HG02870 (cell line): Measurements from ENCODE around the gene THUMPD2.
A peak's percentile ranks its signal among the peaks of the same experiment; 100 is the strongest.
"Not testable (repeated sequence)": the region's sequence is repeated elsewhere in the genome, so short reads cannot be mapped to it uniquely, and the experiment has no call there.

Source experiments
- ATAC-seq: cut with Tn5 transposase; IDR thresholded peaks from one replicate; pipeline ENCODE4 v1.9.1; 2021; ENCODE audit warnings: mild to moderate bottlenecking, moderate library complexity; ENCODE audit not compliant: unreplicated experiment

Gene THUMPD2, protein sequence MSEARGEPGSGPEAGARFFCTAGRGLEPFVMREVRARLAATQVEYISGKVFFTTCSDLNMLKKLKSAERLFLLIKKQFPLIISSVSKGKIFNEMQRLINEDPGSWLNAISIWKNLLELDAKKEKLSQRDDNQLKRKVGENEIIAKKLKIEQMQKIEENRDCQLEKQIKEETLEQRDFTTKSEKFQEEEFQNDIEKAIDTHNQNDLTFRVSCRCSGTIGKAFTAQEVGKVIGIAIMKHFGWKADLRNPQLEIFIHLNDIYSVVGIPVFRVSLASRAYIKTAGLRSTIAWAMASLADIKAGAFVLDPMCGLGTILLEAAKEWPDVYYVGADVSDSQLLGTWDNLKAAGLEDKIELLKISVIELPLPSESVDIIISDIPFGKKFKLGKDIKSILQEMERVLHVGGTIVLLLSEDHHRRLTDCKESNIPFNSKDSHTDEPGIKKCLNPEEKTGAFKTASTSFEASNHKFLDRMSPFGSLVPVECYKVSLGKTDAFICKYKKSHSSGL

DNA sequence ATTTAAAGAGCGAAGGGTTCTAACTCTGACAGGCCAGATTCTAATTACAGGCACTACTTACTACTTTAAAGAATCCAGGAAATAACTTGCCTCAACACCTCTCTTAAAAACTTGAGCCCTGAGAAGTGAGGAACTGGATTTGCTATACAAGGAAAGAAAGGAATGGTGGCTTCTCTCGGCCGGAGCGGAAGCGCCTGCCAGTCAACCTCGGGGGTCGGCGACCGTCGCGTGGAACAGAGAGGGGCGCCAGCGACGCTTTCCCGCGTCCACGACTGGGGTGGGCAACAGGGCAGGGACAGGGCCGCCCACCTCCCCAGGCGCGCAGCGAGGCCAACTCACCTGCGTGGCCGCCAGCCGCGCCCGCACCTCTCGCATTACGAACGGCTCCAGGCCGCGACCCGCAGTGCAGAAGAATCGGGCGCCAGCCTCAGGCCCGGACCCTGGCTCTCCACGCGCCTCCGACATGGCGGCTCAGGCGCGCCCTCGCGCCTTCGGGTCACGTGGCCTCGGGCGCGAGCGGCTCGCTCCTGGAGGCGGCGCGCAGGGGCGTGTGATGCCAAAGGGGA lies at the start of gene THUMPD2:
TSS of gene THUMPD2 (minus strand) at position 484 of the 566 bp plus-strand sequence. CDS start at position 465, 19 bp downstream.
- peak; percentile 79 for ATAC-seq

DNA sequence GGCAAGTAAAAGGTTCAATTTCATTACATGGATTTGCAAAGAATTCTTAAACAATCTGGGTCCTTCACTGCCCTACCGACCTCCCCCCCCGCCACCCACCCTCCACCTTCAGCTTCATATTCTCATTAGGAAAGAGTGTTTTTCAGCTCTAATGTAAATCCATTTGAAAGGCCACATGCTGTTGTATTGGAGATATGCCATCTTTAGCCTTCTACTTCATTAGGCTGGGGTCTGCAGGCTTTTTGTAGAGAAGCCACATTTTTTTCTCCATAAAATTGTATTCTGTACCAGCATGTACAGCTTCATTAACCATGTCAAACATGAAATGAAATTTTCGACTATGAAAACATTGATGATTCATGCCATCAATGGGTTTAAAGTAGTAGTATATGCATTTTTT lies 42.8 kb upstream of the THUMPD2 start:
- ATAC-seq, result no peak

DNA sequence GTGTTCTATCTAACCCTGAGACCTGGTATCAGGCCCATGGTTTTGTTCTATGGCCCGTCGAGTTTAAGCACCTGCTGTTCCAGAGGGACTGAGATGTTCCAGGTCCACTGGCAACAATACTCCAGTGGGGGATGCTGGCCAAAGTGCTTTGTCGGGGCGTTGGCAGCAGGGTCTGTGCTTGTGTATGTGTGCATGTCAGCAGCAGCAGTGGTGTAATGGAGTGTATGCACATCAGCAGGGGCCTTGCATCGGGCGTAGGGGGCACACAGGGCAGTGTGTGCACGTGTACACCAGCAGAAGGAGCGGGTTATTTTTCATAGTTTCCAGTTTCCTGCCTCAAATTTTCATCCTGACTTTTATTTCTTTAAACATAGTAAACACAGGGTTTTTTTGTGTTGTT lies 37.8 kb upstream of the THUMPD2 start:
- no peak for ATAC-seq

DNA sequence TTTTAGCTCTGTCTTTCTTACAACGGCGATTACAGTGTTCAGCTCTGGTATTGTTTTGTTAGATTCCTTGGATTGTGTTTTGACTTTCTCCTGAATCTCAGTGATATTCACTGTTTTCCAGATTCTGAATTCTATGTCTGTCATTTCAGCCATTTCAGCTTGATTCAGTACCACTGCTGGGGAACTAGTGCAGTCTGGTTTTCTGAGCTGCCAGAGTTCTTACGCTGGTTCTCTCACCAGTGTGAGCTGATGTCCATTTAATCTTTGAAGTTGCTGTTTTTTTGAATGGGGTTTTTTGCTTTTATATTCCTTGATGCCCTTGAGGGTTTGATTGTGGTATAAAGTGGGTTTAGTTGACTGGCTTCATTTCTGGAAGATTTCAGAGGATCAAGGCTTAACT lies 37.4 kb upstream of the THUMPD2 start:
- ATAC-seq, result no peak

DNA sequence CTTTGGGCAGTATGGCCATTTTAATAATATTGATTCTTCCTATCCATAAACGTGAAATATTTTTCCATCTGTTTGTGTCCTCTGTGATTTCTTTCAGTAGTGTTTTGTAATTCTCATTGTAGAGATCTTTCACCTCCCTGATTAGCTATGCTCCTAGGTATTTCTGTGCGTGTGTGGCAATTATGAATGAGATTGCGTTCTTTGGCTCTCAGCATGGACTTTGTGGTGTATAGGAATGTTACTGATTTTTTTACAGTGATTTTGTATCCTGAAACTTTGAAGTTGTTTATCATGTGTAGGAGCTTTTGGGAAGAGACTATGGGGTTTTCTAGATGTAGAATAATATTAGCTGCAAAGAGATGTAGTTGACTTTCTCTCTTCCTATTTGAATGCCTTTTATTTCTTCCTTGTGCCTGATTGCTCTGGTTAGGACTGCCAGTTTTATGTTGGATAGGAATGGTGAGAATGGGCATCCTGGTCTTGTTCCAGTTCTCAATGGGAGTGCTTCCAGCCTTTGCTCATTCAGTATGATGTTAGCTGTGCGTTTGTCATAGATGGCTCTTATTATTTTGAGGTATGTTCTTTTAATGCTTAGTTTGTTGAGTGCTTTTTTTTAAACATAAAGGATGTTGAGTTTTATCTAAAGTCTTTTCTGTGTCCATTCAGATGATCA lies 27.0 kb upstream of the THUMPD2 start:
- ATAC-seq, result no peak

DNA sequence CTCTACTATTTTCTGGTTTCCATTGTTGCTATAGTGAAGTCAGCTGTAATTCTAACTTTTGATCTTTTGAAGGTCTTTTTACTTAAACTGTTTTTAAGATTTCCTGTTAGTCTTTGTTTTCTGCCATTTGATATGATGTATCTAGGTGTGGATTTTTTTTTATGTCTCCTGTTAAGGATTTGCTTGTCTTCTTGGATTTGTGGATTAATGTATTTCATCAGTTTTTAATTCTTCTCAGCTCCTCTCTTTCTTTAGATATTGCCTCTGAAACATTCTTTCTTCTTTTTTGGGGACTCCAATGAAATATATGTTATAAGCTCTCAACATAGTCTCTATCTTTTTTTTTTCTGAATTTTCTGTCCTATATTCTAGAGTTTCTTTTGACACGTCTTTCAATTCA lies 24.8 kb upstream of the THUMPD2 start:
- no peak for ATAC-seq

DNA sequence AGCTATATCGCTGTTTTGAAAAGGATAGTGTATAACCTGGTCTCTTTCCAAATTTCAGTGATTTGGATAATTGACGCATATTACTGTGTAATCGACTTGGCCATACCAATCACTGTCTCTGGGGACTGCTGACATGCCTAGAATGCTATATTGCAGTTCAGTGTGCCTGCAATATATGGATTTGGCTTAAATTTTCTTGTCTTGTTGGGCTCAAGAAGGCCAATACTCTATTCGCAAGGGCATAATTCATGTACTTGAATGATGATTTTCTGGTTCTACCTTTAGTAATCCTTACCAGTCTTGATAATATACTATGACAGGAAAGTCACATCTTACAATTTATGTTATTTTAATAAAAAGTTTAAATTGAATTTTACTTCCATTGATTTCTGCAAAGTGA lies 21.7 kb upstream of the THUMPD2 start:
- ATAC-seq, result no peak

DNA sequence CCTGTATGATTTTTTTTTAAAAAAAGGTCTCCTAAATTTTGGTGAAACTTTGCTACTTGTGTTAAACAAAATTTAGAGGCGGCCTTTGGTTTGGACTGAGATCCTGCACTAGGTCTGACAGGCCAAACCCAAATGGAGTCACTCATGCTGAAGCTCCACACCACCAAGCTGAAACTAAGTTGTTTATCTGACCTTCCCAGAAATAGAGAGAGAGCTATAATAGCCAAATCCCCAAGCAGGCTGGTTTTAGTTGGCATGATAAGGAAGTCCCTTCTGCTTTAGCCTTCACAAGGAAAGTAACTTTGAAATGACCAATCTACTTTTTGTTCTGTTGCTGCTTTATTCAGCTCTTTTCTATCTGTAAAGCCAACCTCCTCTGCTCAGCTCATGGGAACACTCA lies 17.1 kb upstream of the THUMPD2 start:
- ATAC-seq, result no peak

DNA sequence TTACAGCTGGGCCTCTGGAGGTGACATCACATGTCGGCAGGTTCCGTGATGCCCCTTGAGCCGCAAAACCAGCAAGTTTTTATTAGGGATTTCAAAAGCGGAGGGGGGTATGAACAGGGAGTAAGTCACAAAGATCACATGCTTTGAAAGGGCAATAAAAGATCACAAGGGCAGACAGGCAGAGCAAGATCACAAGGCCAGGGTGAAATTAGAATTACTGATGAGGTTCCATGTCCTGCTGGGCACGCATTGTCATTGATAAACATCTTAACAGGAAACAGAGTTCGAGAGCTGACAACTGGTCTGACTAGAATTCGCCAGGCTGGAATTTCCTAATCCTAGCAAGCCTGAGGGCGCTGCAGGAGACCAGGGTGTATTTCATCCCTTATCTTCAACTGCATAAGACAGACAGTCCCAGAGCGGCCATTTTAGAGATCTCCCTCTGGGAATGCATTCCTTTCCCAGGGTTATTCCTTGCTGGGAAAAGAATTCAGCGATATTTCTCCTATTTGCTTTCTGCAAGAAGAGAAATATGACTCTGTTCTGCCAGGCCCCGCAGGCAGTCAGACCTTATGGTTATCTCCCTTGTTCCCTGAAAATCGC lies 11.3 kb upstream of the THUMPD2 start:
- ATAC-seq, result not testable (repeated sequence)

DNA sequence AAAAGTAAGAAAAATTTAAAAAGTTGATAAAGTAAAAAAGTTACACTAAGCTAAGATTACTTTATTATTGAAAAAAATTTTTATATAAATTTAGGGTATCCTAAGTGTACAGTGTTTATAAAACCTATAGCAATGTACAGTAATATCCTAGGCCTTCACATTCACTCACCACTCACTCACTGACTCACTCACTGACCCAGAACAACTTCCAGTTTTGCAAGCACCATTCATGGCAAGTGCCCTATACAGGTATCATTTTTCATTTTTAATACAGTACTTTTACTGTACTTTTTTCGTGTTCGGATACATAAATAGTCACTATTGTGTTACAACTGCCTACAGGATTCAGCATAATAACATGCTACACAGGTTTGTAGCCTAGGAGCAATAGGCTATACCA lies 8.9 kb upstream of the THUMPD2 start:
- ATAC-seq, result no peak

DNA sequence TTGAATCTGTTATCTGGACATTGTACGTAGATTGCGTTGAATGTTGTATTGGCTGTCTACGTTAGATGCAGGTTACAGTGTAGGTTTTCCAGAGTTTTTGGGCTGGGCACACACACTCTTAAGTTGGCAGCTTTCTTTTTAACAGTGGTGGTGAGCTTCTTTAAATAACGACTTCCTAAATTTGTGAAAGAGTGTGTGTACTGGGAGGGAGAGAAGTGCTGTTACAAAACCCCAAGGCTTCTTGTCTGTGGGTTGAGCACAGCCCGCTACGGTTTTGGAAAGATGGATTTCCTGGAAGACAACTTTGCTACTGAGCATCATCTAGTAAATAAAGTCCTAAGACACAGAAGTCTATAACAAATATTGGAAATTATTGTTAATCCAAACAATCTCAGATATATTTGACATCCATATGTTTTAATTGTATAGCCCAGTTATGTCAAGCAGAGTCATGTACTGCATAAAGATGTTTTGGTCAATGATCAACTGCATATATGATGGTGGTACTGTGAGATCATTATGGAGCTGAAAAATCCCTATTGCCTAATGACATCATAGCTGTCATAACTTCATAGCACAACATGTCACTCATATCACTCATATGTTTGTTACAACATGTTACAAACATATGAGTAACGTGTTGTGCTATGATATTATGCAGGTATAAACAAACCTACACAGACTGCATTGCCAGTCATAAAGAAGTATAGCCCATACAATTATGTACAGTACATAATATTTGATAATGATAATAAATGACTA lies 7.9 kb upstream of the THUMPD2 start:
- no peak for ATAC-seq

DNA sequence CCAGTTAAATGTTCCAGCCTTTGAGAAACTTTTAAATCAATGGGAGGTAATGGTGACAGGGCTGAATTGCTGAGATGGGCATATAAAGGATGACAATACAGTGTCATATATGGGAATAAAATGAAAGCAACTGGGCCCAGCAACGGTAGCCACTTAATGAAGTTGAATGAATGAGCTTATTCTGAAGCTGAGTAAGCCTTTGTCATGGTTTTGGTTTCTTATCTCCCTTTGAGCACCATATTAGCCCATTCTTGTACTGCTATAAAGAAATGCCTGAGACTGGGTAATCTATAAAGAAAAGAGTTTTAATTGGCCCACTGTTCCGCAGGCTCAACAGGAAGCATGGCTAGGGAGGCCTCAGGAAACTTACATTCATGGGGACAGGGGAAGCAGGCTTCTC lies 3.5 kb upstream of the THUMPD2 start:
- ATAC-seq, result no peak

DNA sequence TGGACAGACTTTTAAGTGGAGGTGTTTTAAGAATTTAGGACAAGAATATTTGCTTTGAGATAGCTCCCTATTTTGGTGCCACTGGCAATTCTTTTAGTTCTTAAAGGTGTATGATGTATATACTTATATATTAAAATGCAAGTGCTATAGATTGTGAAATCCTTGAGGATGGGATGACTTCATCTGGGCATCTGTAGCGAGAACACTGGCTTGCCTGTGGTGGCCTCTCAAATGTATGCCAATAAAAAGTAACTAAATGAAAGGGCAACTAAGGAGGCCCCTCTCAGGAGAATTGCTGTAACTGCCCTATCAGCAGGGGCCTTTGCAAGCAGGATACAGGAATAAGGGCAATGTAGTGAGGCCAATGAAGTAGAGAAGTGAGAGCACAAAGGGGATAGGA lies 2.6 kb upstream of the THUMPD2 start:
- ATAC-seq, result no peak

DNA sequence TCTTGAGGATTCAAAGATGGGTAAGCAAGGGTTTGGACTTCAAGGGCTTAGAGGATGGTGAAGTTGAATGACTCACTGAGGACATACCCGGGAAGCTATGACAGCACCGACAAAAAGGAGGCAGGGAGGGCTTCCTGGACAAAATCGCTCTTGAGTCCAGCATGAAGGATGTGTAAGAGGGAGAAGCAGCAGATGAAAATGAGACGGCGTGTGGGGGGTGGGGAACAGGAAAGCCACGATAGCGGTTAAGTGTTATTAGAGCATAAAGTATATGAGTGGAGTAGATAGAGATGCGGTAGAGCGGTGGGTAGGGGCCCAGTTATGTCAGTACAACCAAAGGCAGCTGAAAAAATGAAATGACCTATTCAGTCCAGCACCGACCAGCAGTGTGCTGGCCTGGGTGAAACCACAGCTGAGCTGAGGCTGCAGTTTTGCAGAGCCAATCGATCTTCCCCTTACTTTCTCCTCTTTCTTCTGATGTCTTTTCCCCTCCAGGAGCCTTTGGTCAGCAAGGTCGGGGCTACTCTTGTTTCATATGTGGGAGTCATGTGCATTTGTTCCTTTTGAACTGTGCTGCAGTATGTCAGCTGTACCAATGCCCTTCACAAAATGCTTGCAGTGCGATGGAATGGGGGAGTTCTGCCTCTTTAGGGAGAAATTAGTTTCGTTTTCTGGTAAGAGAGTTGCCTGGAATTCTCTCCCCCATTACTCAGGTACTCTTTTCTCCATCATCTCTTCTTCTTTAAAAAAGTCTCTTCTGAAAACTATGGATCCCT lies 2.0 kb upstream of the THUMPD2 start:
- ATAC-seq, result no peak

DNA sequence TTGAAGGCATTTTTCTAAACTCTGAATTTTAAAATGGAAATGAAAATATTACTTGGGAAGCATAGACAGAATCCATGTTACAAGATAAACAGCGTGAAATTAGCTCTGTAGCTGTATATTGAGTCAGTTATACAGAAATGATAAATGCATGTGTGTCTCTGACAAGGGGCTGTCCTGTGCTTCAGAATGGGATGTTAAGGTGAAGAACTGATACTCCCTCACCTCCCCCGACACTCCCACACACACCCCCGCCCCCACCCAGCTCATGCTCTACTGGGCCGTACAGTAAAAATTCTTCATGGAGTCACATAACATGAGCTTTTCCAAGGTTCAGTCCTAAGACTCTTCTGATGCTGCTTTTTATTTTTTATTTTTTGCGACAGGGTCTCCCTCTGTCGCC lies 869 bp upstream of the THUMPD2 start:
- no peak for ATAC-seq

DNA sequence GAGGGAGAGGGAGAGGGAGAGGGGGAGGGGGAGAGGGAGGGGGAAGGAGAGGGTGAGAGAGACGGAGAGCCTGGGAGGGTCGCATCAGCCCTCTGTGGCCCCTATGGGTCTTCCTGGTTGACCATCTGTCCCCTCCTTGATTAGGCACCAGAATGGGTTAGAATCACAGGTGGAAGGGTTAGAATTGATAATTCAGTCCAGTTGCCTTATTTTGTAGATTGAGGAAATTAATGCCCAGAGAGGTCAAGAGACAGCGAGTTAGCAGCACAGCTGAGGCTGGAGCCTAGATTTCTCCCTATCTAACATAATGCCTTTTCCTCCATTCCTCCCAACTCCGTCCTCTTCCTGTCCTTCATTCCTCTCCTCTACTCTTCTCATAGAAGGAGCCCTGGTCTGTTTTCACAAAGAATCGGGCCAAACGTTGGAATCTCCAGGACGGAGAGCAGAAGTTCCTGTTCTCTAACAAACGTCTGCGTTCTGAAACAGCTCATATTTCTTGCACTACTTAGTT lies 338 bp upstream of the THUMPD2 start:
- no peak for ATAC-seq

DNA sequence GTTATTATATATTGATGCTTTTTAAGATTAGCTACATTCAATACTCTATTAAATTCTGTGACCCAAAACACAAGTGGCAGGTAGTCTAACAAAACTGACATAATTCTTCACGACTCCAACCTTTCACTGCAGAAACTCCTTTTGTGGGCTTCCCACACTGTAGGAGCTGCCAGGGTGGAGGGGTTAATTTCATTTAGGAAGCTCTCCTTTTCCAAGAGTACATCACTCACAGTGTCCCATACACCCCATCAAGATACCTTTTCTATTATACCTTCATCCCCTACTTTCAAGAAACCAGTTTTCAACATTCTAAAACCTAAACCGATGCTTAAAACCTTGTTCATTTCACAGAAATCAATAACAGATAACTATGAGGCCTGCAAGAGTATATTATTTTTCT lies 825 bp downstream of the THUMPD2 start:
- no peak for ATAC-seq

DNA sequence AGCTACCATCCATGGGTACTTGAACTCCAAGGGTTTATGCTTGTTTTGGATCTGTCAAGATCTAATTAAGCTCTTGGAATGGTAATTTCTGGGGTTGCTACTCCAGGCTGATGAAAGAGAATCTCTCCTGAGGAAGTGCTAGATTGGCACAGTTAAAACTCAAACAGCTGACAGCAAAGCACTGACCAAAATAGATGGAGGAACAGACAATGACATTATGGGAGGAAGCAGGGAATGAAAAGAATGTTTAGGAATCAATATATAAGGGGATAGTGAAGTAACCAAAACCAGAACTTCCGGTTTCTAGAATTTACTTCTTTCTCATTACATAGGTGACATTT lies 6.3 kb downstream of the THUMPD2 start:
- ATAC-seq, result no peak

DNA sequence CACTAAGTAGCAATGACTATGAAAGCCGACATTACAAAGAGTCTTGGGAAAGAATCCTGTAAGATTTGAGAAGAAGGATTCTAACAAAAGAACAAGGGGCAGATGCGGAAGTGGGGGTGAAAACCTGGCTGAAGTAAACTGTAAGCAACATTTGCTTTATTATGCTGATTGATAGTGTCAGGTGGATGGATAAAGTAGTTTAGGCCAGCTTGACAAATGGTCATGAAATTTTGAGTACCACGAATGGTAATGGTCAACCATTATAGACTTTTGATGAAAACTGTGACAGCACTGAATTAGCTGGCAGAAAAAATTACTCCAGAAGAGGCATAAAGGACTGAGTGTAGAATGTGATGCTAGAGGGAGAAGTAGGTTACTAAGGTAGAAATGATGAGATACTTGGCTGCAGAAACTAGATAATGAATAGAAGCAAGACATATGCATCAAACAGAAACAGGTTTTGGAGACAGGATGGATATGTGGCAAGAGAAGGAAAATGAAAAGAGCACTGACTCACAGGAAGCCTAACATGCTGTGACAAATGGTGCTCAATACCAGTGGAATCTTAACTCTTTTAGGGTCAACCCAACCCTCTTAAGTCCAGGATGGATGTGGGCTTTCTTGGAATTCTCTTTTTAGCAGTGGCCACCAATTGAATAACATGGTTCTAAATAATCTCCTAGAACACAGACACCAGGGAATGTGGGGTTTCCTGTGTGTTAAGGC lies 6.8 kb downstream of the THUMPD2 start:
- ATAC-seq, result no peak
